GM21367 (cell line): ENCODE measurements around the gene PPM1B.
"Not testable (repeated sequence)": the region's sequence is repeated elsewhere in the genome, so short reads cannot be mapped to it uniquely, and the experiment has no call there.

Source experiments
- ATAC-seq: cut with Tn5 transposase; IDR thresholded peaks from one replicate; pipeline ENCODE4 v1.9.1; 2021; ENCODE audit not compliant: unreplicated experiment

The PPM1B gene

DNA sequence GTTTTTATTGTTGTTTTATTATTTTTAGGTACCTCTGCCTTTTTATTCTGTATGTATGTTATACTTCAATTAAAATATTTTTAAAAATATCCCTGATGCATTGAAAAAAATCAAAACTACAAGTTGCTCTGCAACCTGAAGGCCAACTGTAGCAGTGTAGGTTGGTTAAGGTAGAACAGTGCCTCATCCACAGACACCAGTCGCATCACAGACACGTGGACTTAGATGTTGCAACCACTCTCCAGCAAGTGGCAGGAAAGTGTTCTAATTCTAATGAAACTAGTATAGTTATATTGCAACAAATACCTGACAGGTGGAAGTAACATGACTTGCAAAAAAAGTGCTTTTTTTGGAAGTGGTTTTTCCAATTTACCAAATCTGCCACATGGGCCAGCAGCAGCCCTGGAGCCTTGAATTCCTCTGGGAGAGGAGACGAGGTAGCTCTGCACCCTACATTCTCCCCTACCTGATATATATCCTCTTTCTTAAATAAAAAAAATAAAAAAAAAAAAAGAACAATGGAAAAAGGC lies 78.2 kb downstream of the PPM1B start:
- ATAC-seq: no peak

GRCh38 chr2:44247924-44248323 lies 79.2 kb downstream of the PPM1B start:
- ATAC-seq: no peak

DNA sequence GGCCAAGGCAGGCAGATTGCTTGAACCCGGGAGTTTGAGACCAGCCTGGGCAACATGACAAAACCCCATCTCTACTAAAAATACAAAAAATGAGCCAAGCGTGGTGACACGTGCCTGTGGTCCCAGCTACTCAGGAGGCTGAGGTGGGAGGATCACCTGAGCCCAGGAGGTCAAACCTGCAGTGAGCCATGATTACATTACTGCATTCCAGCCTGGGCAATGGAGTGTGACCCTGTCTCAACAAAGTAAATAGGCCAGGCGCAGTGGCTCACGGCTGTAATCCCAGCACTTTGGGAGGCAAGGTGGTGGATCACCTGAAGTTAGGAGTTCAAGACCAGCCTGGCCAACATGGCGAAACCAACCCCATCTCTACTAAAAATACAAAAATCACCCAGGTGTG lies 80.6 kb downstream of the PPM1B start:
- not testable (repeated sequence) for ATAC-seq

- ATAC-seq: peak; percentile 87
Observed at GRCh38 chr2:44250376-44250775, 81.7 kb downstream of the PPM1B start.

GRCh38 chr2:44254023-44254422 lies 85.3 kb downstream of the PPM1B start:
- no peak for ATAC-seq

DNA sequence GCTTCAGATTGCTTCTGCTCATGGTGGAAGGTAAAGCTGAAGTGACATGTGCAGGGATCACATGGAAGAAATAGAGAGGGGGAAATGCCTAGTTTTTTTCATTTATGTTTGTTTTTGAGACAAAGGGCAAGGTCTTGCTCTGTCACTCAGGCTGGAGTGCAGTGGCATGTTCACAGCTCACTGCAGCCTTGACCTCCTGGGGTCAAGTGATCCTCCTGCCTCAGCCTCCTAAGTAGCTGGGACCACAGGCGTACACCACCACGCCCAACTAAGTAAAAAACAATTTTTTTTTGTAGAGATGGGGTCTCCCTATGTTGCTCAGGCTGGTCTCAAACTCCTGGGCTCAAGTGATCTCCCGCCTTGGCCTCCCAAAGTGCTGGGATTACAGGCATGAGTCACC lies 87.0 kb downstream of the PPM1B start:
- ATAC-seq: not testable (repeated sequence)

DNA sequence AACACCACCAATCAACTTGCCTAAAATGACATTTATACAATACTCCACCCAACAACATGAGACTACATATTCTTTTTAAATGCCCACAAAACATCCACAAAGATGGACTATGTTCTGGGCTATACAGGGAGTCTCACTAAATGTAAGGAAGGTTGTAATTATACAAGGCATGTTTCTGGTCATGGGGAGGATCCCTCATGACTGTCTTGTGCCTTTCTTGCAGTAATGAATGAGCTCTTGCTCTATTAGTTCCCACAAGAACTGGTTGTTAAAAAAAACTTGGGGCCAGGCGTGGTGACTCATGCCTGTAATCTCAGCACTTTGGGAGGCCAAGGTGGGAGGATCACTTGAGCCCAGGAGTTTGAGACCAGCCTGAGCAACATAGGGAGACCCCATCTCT lies 89.1 kb downstream of the PPM1B start:
- ATAC-seq: not testable (repeated sequence)

- ATAC-seq: no peak
Observed at GRCh38 chr2:44267269-44267795, 98.7 kb downstream of the PPM1B start.

DNA sequence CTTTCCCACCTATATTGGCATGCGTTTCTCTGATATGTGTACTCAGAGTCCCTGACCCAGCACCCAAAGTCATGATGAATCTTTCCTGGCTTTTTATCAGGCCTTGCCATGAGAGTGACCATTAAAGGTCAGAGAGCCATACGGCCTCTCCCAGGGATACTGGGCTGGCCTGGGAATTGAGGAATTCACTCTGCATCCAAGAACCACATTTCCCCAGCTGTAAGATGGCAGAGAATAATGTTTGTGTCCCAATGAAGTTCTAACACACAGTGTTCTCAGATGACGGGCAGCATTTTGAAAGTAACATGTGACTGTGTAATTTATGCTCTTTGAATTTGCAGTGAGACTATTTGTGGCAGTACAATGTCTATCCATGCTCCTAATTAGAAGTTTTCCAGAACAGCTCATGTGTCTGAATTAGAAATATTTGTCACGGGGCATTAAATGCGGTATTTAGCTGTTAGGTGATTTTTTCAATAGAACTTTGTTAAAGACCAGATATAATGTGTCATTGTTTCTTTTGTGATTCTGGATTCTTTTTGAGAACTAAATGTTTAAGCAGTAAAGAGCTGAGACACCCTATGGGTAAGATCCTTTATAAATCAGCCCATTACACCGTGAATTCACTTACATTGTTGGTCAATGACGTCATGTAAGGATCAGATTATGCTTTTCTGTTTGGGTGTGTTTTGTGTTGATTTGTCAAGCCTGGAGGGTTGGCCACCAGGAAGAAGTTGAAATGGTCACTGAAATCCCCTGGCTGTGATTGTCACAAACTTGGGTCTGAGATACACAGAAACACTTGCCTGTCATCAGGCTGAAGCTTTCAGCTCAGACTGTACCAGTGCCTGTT lies 99.3 kb downstream of the PPM1B start:
- no peak for ATAC-seq

DNA sequence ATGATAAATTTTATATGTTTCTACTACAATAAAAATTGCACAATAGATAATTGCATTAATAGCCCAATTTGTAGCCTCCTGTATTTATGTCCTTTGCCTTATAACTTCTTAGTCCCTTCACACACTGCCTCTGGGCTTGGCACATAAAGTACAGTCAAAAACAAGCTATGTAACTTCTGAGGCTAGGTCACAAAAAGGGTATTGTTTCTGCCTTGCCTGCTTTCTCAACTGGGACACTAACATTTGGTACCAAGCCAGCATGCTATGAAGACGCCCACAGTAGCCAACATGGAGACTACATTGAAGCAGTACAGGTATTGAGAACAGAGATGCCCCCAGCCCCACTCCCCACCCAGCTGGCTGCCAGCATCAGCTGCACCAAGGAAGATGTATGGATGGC lies 101.2 kb downstream of the PPM1B start:
- ATAC-seq: no peak

DNA sequence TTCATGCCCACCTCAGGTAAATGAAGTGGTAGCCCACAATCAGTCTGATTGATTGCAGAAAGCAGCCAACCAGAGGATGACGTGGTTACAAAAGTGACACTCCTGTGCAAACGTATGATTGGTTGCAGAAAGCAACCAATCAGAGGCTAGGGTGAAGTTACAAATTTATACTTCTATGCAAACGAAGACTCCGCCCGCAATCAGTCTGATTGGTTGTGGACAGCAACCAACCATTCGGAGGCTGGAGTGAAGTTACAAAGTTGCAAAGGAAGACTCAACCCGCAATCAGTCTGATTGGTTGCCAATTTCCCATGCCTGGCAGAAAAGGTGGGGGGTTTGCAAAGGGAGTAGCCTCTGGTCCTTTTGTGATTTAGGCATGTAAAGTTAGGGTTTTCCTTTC lies 102.6 kb downstream of the PPM1B start:
- ATAC-seq: no peak

- ATAC-seq: no peak
Observed at GRCh38 chr2:44273076-44273475, 104.4 kb downstream of the PPM1B start.

- no peak for ATAC-seq
Observed at GRCh38 chr2:44273596-44273995, 104.9 kb downstream of the PPM1B start.

DNA sequence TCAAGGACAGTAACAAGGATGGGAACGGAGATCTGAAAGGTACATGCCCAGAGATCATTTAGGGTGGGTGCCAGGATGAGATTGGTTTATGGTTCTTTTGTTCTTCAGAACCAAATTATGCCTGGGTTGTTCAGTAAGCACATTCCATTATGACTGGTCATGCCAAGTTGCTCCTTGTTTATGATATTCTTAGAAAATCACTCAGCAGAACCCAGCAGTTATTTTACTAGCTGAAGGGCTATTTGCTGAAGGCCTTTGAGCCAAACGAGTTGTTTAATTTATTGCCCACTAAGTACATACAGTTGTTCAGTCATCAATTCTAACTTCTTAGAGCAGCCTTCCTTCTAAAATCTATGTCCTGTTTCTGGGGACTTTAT lies 107.2 kb downstream of the PPM1B start:
- ATAC-seq: no peak

DNA sequence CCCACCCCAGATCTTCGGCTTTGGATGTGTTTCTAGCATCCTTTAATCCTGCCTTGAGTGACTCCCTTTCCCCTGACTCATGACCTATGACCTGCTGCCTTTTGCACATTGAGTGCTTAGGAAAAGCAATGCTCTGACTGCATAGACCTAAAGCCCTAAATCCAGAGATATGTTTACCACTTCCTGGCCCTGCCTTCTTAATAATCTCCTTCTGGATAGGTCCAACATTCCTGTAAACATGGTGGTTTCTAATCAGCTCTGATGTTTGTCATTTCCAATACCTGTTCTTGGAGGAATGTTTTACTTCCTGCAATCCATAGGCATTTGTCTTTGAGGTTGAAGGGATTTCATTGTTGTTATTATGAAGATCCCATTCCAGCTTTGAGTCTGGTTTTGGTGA lies 108.9 kb downstream of the PPM1B start:
- ATAC-seq: no peak

DNA sequence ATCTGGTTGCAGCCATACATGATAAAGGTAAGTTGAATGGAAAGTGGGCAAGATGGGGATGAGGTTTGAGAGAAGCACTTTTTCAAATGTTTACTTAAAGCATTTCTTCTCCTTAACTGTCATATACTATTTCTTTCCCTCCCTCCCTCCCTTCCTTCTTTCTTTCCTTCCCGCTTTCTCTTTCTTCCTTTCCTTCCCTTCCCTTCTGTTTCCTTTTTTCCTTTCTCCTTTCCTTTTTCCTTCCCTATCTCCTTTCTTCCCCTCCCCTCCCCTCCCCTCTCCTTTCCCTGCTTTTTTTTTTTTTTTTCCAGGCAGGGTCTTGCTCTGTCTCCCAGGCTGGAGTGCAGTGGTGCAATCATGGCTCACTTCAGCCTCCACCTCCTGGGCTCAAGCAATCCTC lies 112.2 kb downstream of the PPM1B start:
- no peak for ATAC-seq
